T-helper 2 cell treated with Interferon-gamma antibody and Interleukin-4, amounts not matched to agents 5 μg/mL and 100 μg/mL, for 36 hours (primary cell): ENCODE results near the gene INTS3.

Experiments
- DNase-seq: peaks from one replicate; pipeline ENCODE4 v3.0.0; 2021; ENCODE audit warnings: low spot score
- H3K27ac Mint-ChIP-seq: one replicate; pipeline ENCODE4 v1.8.0; 2021; ENCODE audit warnings: mild to moderate bottlenecking, mixed read lengths
- H3K27me3 Mint-ChIP-seq: one replicate; pipeline ENCODE4 v1.8.0; 2021; ENCODE audit warnings: low read depth, mixed read lengths
- H3K36me3 Mint-ChIP-seq: one replicate; pipeline ENCODE4 v1.8.0; 2021; ENCODE audit warnings: low read depth, mixed read lengths
- H3K4me1 Mint-ChIP-seq: one replicate; pipeline ENCODE4 v1.8.0; 2021; ENCODE audit warnings: low read depth, mixed read lengths
- H3K4me3 Mint-ChIP-seq: one replicate; pipeline ENCODE4 v1.8.0; 2022; ENCODE audit warnings: mild to moderate bottlenecking, moderate library complexity, mixed read lengths
- H3K9me3 Mint-ChIP-seq: one replicate; pipeline ENCODE4 v1.8.0; 2021; ENCODE audit warnings: mixed read lengths

The INTS3 gene

DNA sequence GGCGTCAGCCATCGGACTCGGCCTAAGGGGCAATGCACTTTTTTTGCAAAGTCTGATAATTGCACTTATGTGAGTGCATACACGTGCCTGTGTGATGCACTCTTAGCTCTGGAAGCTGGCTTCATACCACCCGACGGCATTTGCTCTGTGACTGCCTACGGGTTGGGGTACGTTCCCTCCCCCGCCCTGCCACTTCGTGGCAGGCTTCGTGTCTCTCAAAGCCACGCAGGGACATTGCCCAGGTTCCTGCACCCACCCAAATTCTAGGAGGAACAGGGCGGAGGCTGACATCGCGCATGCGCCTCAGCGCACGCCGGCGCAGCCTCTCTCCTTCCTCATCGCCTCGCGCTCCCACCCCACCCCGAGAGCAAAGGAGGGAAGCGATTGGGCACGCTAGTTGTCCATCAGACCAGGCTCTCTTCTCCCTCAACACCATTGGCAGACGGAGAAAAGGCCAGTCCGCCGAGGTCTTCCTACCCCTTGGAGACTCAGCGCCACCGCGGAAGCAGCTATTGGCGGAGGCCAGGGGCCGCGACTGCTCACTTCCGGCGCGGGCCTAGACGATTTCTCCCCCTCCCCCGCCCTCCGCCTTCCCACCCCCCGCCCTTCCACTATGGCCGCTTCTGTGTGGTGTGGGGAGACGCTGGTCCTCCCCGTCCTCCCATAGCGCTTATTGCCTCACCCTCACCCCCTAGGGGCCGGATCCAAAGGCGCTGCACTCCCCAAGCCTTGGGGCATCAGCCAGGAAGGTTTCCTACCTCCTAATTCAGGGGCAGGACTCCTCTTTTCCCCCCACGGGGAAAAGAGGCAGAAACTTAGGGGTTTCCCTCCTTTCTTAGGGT, at the start of gene INTS3:
Gene INTS3 (plus strand): TSS at position 588 of the 842 bp plus-strand sequence. CDS start 585 bp downstream, outside the sequence.
- H3K4me1 Mint-ChIP-seq, result peaks cover 33% of the 10 kb centered on the region
- peak within 1 kb of the TSS; percentile 95 for H3K27ac Mint-ChIP-seq
- H3K27me3 Mint-ChIP-seq, result no peaks in the 10 kb centered on the region
- H3K4me3 Mint-ChIP-seq, result peak within 1 kb of the TSS; percentile 93
- no peaks in the 10 kb centered on the region for H3K9me3 Mint-ChIP-seq
- DNase-seq, result peak; percentile 99
- H3K36me3 Mint-ChIP-seq, result peaks cover 18% of the 10 kb centered on the region

DNA sequence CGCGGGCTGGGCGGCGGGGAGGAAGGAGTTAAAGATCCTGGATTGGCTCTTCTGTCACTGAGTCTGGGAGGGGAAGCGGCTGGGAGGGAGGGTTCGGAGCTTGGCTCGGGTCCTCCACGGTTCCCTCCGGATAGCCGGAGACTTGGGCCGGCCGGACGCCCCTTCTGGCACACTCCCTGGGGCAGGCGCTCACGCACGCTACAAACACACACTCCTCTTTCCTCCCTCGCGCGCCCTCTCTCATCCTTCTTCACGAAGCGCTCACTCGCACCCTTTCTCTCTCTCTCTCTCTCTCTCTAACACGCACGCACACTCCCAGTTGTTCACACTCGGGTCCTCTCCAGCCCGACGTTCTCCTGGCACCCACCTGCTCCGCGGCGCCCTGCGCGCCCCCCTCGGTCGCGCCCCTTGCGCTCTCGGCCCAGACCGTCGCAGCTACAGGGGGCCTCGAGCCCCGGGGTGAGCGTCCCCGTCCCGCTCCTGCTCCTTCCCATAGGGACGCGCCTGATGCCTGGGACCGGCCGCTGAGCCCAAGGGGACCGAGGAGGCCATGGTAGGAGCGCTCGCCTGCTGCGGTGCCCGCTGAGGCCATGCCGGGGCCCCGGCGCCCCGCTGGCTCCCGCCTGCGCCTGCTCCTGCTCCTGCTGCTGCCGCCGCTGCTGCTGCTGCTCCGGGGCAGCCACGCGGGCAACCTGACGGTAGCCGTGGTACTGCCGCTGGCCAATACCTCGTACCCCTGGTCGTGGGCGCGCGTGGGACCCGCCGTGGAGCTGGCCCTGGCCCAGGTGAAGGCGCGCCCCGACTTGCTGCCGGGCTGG, 49.1 kb upstream of the INTS3 start, which contains the start of gene NPR1:
Gene NPR1 (plus strand): TSS at position 170 of the 818 bp plus-strand sequence. CDS start 421 bp downstream, at position 591.
- no peak within 1 kb of the TSS for H3K27ac Mint-ChIP-seq
- H3K36me3 Mint-ChIP-seq, result no peaks in the 10 kb centered on the region
- peaks cover 20% of the 10 kb centered on the region for H3K4me1 Mint-ChIP-seq
- no peak for DNase-seq
- H3K9me3 Mint-ChIP-seq, result no peaks in the 10 kb centered on the region
- H3K27me3 Mint-ChIP-seq, result peaks cover 57% of the 10 kb centered on the region
- H3K4me3 Mint-ChIP-seq, result peak within 1 kb of the TSS; percentile 68

DNA sequence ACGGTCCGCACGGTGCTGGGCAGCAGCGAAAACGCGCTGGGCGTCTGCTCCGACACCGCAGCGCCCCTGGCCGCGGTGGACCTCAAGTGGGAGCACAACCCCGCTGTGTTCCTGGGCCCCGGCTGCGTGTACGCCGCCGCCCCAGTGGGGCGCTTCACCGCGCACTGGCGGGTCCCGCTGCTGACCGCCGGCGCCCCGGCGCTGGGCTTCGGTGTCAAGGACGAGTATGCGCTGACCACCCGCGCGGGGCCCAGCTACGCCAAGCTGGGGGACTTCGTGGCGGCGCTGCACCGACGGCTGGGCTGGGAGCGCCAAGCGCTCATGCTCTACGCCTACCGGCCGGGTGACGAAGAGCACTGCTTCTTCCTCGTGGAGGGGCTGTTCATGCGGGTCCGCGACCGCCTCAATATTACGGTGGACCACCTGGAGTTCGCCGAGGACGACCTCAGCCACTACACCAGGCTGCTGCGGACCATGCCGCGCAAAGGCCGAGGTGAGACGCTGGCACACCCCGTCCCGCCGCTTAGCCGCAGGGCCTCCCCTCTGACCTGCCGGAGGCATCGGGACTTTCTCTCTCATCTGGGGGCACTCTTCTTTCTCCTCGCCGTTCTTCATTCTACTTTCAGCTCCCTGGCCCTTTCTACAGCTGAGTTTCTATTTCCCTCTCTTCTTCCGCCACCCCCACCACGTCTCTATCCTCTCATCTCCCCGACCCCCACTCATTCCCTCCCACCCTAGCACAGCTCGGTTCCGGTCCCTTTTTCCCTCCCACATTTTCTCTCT, 48.3 kb upstream of the INTS3 start:
- Mint-ChIP-seq H3K36me3 (no peaks in the 10 kb centered on the region), H3K4me1 (peaks cover 20% of the 10 kb centered on the region), H3K4me3 (peak overlapping the region; percentile 68), H3K27me3 (peaks cover 61% of the 10 kb centered on the region), H3K27ac (no peak overlapping the region), H3K9me3 (no peaks in the 10 kb centered on the region)
- no peak for DNase-seq

DNA sequence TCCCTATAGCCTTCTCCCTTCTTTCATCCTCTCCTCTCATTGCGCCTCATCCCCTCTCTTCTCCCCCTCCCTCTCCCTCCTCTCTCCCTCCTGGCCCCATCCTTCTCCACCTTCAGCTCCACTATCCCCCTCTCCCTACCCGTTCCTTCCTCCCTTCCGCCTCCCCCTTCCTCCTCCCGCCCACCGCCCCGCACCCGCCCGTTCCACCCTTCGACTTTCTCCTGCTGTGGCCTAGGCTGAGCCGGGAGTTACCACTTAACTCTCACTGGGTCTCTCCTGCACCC, 47.8 kb upstream of the INTS3 start:
- Mint-ChIP-seq H3K36me3 (no peaks in the 10 kb centered on the region), H3K27me3 (peaks cover 61% of the 10 kb centered on the region), H3K4me3 (peak overlapping the region; percentile 64), H3K4me1 (peaks cover 20% of the 10 kb centered on the region), H3K9me3 (no peaks in the 10 kb centered on the region), H3K27ac (no peak overlapping the region)
- DNase-seq, result no peak

DNA sequence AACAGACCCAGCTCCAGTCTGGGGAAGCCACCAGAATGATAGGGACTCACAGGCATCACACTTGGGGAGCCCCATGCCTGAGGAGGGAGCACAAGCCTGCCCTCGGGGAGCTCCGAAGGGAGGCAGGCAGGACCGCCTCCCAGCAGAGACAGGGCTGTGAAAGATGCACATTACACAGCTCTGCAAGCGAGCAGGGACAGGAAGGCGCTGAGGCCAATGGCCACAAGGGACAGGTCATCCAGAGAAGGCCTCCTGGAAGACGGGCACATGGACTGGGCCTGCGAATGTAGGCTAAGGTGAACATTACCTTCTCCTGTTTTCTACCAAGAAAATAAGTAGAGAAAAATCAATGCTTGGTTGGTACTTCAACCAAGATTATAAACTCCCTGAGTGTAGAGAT, 45.1 kb upstream of the INTS3 start:
- Mint-ChIP-seq H3K4me3 (no peak overlapping the region), H3K27ac (no peak overlapping the region), H3K9me3 (no peaks in the 10 kb centered on the region), H3K36me3 (no peaks in the 10 kb centered on the region), H3K4me1 (peaks cover 16% of the 10 kb centered on the region), H3K27me3 (peaks cover 49% of the 10 kb centered on the region)
- DNase-seq, result no peak

DNA sequence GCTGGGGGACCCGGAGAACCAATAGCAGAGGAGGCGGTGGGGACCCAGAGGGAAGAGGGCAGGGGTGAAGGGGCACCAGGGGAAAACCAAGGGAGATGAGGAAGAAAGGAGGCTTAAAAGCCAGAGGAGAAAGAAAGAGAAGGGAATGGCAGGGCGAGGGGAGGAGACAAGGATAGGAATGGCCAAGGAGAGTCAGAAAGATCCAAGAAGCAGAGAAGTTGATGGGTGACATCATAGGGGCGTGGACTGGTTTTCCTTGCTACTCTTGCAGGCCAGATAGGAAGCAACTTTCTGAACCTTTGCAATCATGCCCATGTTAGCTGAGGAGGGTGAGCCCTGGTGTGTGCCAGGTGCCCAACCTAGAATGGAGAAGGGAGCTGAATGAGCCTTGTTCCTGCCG, 44.0 kb upstream of the INTS3 start:
- no peak overlapping the region for H3K27ac Mint-ChIP-seq
- no peak for DNase-seq
- H3K27me3 Mint-ChIP-seq, result peaks cover 39% of the 10 kb centered on the region
- no peaks in the 10 kb centered on the region for H3K36me3 Mint-ChIP-seq
- H3K4me3 Mint-ChIP-seq, result no peak overlapping the region
- no peaks in the 10 kb centered on the region for H3K9me3 Mint-ChIP-seq
- peaks cover 8% of the 10 kb centered on the region for H3K4me1 Mint-ChIP-seq

DNA sequence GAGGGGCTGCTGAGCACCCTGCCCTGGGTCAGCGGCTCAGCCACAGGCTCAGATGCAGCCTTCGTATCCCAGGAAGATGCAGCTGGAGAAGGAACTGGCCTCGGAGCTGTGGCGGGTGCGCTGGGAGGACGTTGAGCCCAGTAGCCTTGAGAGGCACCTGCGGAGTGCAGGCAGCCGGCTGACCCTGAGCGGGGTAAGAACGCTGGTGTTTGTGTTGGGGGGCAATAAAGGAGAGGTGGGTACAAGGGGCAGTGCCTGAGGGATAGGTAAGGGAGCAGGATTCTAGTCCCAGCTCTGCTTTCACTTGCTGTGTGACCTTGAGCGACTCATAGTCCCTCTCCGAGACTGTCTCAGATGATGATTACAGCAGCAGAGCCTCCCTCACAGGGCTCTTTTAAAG, 43.0 kb upstream of the INTS3 start:
- Mint-ChIP-seq H3K36me3 (no peaks in the 10 kb centered on the region), H3K4me3 (no peak overlapping the region), H3K9me3 (no peaks in the 10 kb centered on the region), H3K27me3 (peaks cover 35% of the 10 kb centered on the region), H3K4me1 (peaks cover 4% of the 10 kb centered on the region), H3K27ac (no peak overlapping the region)
- DNase-seq, result no peak

GRCh38 chr1:153685544-153686340, 42.1 kb upstream of the INTS3 start:
- Mint-ChIP-seq H3K27ac (no peak overlapping the region), H3K27me3 (peaks cover 27% of the 10 kb centered on the region), H3K4me3 (no peak overlapping the region), H3K9me3 (no peaks in the 10 kb centered on the region), H3K4me1 (no peaks in the 10 kb centered on the region), H3K36me3 (no peaks in the 10 kb centered on the region)
- DNase-seq, result no peak

DNA sequence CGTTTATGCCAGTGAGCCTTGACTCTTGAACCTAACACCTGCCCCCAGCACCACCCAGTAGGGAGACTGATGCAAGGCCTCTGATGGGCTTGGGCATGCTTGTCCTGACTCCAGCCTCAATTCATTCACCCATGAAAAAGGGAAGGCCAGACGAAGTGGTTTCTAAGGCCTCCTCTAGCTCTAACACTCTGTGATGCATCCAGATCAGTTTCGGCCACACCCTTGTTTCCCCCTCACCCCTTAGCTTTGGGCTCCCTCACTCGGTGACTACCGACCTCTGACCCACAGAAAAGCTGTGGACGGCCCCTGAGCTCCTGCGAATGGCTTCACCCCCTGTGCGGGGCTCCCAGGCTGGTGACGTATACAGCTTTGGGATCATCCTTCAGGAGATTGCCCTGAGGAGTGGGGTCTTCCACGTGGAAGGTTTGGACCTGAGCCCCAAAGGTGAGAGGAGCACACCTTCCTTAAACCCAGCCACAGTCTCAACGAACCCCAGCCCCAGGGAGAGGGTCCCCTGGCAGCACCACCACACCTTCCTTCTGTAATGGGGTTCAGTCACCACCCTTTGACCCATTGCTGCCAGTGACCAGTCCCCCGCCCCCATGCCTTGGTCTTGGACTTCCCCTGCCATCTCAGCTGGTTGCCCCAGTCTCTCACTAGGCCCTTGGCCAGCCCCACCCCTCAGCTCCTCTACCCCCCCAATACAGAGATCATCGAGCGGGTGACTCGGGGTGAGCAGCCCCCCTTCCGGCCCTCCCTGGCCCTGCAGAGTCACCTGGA, 40.3 kb upstream of the INTS3 start:
- H3K9me3 Mint-ChIP-seq, result no peaks in the 10 kb centered on the region
- H3K27ac Mint-ChIP-seq, result no peak overlapping the region
- no peaks in the 10 kb centered on the region for H3K4me1 Mint-ChIP-seq
- H3K4me3 Mint-ChIP-seq, result no peak overlapping the region
- no peak for DNase-seq
- no peaks in the 10 kb centered on the region for H3K36me3 Mint-ChIP-seq
- peaks cover 11% of the 10 kb centered on the region for H3K27me3 Mint-ChIP-seq

GRCh38 chr1:153688276-153688675, 39.6 kb upstream of the INTS3 start:
- H3K36me3 Mint-ChIP-seq, result no peaks in the 10 kb centered on the region
- DNase-seq, result no peak
- H3K4me1 Mint-ChIP-seq, result no peaks in the 10 kb centered on the region
- no peak overlapping the region for H3K4me3 Mint-ChIP-seq
- peaks cover 8% of the 10 kb centered on the region for H3K27me3 Mint-ChIP-seq
- H3K9me3 Mint-ChIP-seq, result no peaks in the 10 kb centered on the region
- no peak overlapping the region for H3K27ac Mint-ChIP-seq

DNA sequence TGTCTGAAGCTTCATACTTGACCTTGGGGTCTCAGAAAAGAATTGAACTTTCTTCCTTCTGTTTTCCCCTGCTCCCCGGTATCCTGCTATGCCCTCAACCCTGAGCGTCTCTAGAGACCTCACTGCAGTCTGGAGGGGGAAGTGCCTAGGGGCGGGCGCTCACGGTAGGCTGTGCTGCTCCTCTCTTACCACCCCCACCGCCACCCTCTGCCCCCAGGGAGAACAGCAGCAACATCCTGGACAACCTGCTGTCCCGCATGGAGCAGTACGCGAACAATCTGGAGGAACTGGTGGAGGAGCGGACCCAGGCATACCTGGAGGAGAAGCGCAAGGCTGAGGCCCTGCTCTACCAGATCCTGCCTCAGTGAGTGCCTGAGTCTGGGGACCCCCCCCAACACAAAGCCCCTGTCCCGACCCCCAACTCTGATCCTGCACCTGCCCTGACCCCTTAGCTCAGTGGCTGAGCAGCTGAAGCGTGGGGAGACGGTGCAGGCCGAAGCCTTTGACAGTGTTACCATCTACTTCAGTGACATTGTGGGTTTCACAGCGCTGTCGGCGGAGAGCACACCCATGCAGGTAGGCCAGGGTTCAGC, 39.0 kb upstream of the INTS3 start:
- no peak for DNase-seq
- Mint-ChIP-seq H3K27me3 (peaks cover 3% of the 10 kb centered on the region), H3K36me3 (no peaks in the 10 kb centered on the region), H3K27ac (no peak overlapping the region), H3K4me1 (no peaks in the 10 kb centered on the region), H3K9me3 (no peaks in the 10 kb centered on the region), H3K4me3 (no peak overlapping the region)

DNA sequence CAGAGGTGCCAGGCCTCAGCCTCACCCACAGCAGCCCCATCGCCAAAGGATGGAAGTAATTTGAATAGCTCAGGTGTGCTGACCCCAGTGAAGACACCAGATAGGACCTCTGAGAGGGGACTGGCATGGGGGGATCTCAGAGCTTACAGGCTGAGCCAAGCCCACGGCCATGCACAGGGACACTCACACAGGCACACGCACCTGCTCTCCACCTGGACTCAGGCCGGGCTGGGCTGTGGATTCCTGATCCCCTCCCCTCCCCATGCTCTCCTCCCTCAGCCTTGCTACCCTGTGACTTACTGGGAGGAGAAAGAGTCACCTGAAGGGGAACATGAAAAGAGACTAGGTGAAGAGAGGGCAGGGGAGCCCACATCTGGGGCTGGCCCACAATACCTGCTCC, 34.4 kb upstream of the INTS3 start:
- no peak for DNase-seq
- Mint-ChIP-seq H3K4me1 (peaks cover 2% of the 10 kb centered on the region), H3K36me3 (no peaks in the 10 kb centered on the region), H3K27ac (no peak overlapping the region), H3K27me3 (no peaks in the 10 kb centered on the region), H3K4me3 (no peak overlapping the region), H3K9me3 (no peaks in the 10 kb centered on the region)
